Left ventricle myocardium inferior (tissue), 1 donor: ENCODE measurements around the gene PLA2G6. TPM values are rescaled to one million over a fixed set of nuclear protein-coding genes. Genes with fewer than 3 reads are reported as not detected.

Source experiments
- DNase-seq: peaks from one replicate; pipeline ENCODE4 v3.0.0-alpha.2; 2020
- H3K27ac ChIP-seq: fragments of 200-600 bp; replicated peaks from 2 replicates; pipeline ENCODE4 v1.8.0; 2021
- H3K27me3 ChIP-seq: fragments of 200-600 bp; 2 replicates; pipeline ENCODE4 v1.8.0; 2021; ENCODE audit warnings: low read depth
- H3K36me3 ChIP-seq: fragments of 200-600 bp; 2 replicates; pipeline ENCODE4 v1.8.0; 2021
- H3K4me1 ChIP-seq: fragments of 200-600 bp; 2 replicates; pipeline ENCODE4 v1.8.0; 2021
- H3K4me3 ChIP-seq: fragments of 200-600 bp; 2 replicates; pipeline ENCODE4 v1.8.0; 2021; ENCODE audit warnings: mild to moderate bottlenecking, moderate library complexity
- H3K9me3 ChIP-seq: fragments of 200-600 bp; replicated peaks from 2 replicates; pipeline ENCODE4 v1.8.0; 2021
- intact Hi-C: fragments of 100-400 bp; cut with micrococcal nuclease; formaldehyde crosslinking; loops from one replicate; pipeline ENCODE4 v1.11.0; 2022
- total RNA-seq: library from RNA; stranded (reverse); fragmentation: NEBNext Ultra II Directional; extraction: Animal tissue kit (Norgen Biotek cat#: 25700); gene quantifications from one replicate; pipeline ENCODE4 v1.2.1, GENCODE V29; 2021
- TF ChIP-seq, protein P1 (sequence below): fragments of 200-600 bp; IDR thresholded peaks from 2 replicates; pipeline ENCODE4 v1.8.0; 2021; ENCODE audit warnings: antibody characterized with exemption, mild to moderate bottlenecking, borderline replicate concordance
- donor health status: DM: no; HTN: yes; CAD: no; lungs with severe emphysema.

The PLA2G6 gene
- total RNA-seq, 1 donor from 2014 or later, result 14.1 TPM

GRCh38 chr22:38067761-38068360 is 113.8 kb downstream of the PLA2G6 start:
- intact Hi-C loops, result no loop called here
- H3K4me1 ChIP-seq, result peaks cover 56% of the 10 kb centered on the region
- DNase-seq, result no peak
- H3K36me3 ChIP-seq, result peaks cover 46% of the 10 kb centered on the region
- TF ChIP-seq, protein P1, sequence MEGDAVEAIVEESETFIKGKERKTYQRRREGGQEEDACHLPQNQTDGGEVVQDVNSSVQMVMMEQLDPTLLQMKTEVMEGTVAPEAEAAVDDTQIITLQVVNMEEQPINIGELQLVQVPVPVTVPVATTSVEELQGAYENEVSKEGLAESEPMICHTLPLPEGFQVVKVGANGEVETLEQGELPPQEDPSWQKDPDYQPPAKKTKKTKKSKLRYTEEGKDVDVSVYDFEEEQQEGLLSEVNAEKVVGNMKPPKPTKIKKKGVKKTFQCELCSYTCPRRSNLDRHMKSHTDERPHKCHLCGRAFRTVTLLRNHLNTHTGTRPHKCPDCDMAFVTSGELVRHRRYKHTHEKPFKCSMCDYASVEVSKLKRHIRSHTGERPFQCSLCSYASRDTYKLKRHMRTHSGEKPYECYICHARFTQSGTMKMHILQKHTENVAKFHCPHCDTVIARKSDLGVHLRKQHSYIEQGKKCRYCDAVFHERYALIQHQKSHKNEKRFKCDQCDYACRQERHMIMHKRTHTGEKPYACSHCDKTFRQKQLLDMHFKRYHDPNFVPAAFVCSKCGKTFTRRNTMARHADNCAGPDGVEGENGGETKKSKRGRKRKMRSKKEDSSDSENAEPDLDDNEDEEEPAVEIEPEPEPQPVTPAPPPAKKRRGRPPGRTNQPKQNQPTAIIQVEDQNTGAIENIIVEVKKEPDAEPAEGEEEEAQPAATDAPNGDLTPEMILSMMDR, result no peak
- H3K27me3 ChIP-seq, result no peaks in the 10 kb centered on the region
- H3K4me3 ChIP-seq, result peak overlapping the region; percentile 60
- H3K9me3 ChIP-seq, result no peaks in the 10 kb centered on the region
- H3K27ac ChIP-seq, result peak overlapping the region; percentile 91

DNA sequence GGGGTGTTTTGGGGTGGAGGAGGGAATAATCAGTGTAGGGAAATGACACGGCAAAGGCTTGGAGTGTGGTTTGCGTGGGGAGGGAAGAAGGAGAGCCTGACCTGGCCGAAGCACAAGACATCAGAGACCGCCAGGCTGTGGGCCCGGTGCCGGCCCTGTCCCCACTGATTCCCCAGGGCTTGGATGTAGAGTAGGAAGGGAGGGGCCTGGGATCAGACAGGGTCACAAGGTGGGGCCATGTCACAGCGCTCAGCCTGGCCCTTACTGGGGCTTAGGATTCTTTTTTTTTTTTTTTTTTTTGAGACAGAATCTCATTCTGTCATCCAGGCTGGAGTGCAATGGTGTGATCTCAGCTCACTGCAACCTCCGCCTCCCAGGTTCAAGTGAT is 114.6 kb downstream of the PLA2G6 start:
- no peak overlapping the region for H3K4me3 ChIP-seq
- H3K9me3 ChIP-seq, result no peaks in the 10 kb centered on the region
- peaks cover 37% of the 10 kb centered on the region for H3K36me3 ChIP-seq
- DNase-seq, result no peak
- peak overlapping the region; percentile 91 for H3K27ac ChIP-seq
- H3K27me3 ChIP-seq, result no peaks in the 10 kb centered on the region
- peaks cover 61% of the 10 kb centered on the region for H3K4me1 ChIP-seq
- TF ChIP-seq, protein P1, result no peak
- intact Hi-C loops, result no loop called here

- peak overlapping the region; percentile 91 for H3K27ac ChIP-seq
- H3K36me3 ChIP-seq, result peaks cover 33% of the 10 kb centered on the region
- no peak overlapping the region for H3K4me3 ChIP-seq
- peaks cover 58% of the 10 kb centered on the region for H3K4me1 ChIP-seq
- DNase-seq, result no peak
- H3K27me3 ChIP-seq, result no peaks in the 10 kb centered on the region
- no peaks in the 10 kb centered on the region for H3K9me3 ChIP-seq
- intact Hi-C loops, result no loop called here
- TF ChIP-seq, protein P1, result no peak
These were observed 115.1 kb downstream of the PLA2G6 start for GRCh38 chr22:38066381-38067027.

- Histone ChIP-seq H3K4me3 (no peak overlapping the region), H3K27ac (no peak overlapping the region), H3K27me3 (no peaks in the 10 kb centered on the region), H3K9me3 (no peaks in the 10 kb centered on the region), H3K36me3 (peaks cover 27% of the 10 kb centered on the region), H3K4me1 (peaks cover 49% of the 10 kb centered on the region)
- TF ChIP-seq, protein P1, result no peak
- no peak for DNase-seq
- intact Hi-C loops, result no loop called here
These were observed 116.1 kb downstream of the PLA2G6 start for GRCh38 chr22:38065539-38065938.

- peaks cover 31% of the 10 kb centered on the region for H3K4me1 ChIP-seq
- peaks cover 38% of the 10 kb centered on the region for H3K36me3 ChIP-seq
- no peak overlapping the region for H3K4me3 ChIP-seq
- TF ChIP-seq, protein P1, result no peak
- intact Hi-C loops, result no loop called here
- peak overlapping the region; percentile 59 for H3K27ac ChIP-seq
- H3K27me3 ChIP-seq, result no peaks in the 10 kb centered on the region
- no peak for DNase-seq
- H3K9me3 ChIP-seq, result no peaks in the 10 kb centered on the region
These were observed 118.8 kb downstream of the PLA2G6 start for GRCh38 chr22:38062791-38063190.

Other genes with a start within 250 kb of the PLA2G6 start
- 0.82 TPM for gene C22orf23, start 228.2 kb downstream of the PLA2G6 start, total RNA-seq
- gene POLR2F, start 228.1 kb downstream of the PLA2G6 start, total RNA-seq, result 79.3 TPM
- 1.2 TPM for gene SOX10, start 197.3 kb downstream of the PLA2G6 start, total RNA-seq
- gene PICK1, start 124.4 kb downstream of the PLA2G6 start, total RNA-seq, result 21.1 TPM
- gene SLC16A8, start 97.6 kb downstream of the PLA2G6 start, total RNA-seq, result not detected
- gene BAIAP2L2, start 71.1 kb downstream of the PLA2G6 start, total RNA-seq, result 0.16 TPM
- gene MAFF, start 20.2 kb upstream of the PLA2G6 start, total RNA-seq, result 4.7 TPM
- gene TMEM184B, start 91.2 kb upstream of the PLA2G6 start, total RNA-seq, result 50.6 TPM
- 76.1 TPM for gene CSNK1E, start 135.6 kb upstream of the PLA2G6 start, total RNA-seq